Central memory CD8-positive, alpha-beta T cell (primary cell): ENCODE data around the gene STH.
A peak's percentile ranks its signal among the peaks of the same experiment; 100 is the strongest.

ENCODE experiments used
- ATAC-seq: fragments of 150-1000 bp; cut with Tn5 transposase; replicated peaks from 2 replicates; pipeline ENCODE4 v1.10.0; 2022; ENCODE audit warnings: mild to moderate bottlenecking, moderate FRiP score, moderate number of reproducible peaks; ENCODE audit not compliant: poor library complexity, severe bottlenecking; ENCODE audit errors: extremely low read depth
- DNase-seq, 2 donors: peaks; one replicate each; pipeline ENCODE4 v3.0.0; 2021; ENCODE audit warnings: low spot score in 2 of 2
- H3K27ac Mint-ChIP-seq: one replicate; pipeline ENCODE4 v1.8.0; 2022; ENCODE audit warnings: low read depth, mild to moderate bottlenecking, moderate library complexity, mixed read lengths
- H3K27me3 Mint-ChIP-seq: one replicate; pipeline ENCODE4 v1.8.0; 2022; ENCODE audit warnings: mixed read lengths
- H3K36me3 Mint-ChIP-seq: one replicate; pipeline ENCODE4 v1.8.0; 2022; ENCODE audit warnings: mild to moderate bottlenecking, moderate library complexity, mixed read lengths; ENCODE audit not compliant: insufficient read depth
- H3K4me1 Mint-ChIP-seq: one replicate; pipeline ENCODE4 v1.8.0; 2022; ENCODE audit warnings: mixed read lengths
- H3K4me3 Mint-ChIP-seq: one replicate; pipeline ENCODE4 v1.8.0; 2022; ENCODE audit warnings: mild to moderate bottlenecking, moderate library complexity, mixed read lengths
- H3K9me3 Mint-ChIP-seq: one replicate; pipeline ENCODE4 v1.8.0; 2022; ENCODE audit warnings: mixed read lengths

STH gene

DNA sequence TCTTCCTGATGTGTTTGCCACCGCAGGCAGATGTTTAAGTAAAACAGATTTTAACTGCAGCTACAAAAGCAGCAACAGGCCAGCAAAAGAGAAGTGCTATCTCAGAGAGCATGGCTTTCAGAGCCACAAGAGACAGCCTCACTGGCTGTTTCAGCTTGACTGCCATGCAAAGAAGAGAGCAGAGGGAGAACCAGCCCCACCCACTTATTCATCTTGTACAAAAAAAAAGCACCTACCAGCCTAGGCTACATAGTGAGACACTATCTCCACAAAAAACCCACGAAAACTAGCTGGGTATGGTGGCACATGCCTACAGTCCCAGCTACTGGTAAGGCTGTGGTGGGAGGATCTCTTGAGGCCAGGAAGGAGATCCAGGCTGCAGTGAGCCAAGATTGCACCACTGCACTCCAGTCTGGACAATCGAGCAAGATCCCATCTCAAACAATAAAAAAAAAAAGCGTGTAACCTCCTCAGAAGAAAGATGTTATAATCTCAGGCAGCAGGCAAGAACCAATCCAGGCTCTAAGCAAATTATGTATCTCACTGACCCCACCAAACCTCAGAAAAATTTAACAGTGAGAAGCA lies 30.0 kb downstream of the STH start:
- Mint-ChIP-seq H3K9me3 (no peaks in the 10 kb centered on the region), H3K36me3 (peaks cover 53% of the 10 kb centered on the region), H3K4me3 (no peak overlapping the region), H3K4me1 (peaks cover 43% of the 10 kb centered on the region), H3K27ac (peak overlapping the region; percentile 57), H3K27me3 (no peaks in the 10 kb centered on the region)
- DNase-seq (no peak), ATAC-seq (no peak)

DNA sequence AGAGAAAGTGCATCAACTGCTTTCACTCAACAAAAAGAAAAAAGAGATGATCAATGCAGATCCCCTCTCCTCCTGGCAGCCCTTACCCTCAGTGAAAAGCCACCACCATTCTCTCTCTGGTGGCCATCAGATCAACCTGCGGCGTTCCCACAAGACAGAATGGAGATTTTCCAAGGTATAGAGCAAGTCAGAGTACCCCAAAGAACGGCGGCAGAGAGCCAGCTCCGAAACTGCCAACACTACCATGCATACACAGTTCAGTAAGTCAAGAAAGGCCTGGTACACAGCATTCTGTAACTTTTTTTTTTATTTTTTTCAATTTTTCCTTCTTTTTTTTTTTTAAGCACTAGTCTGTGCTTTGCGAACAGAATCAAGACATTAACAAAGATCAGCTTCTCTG lies 30.6 kb downstream of the STH start:
- Mint-ChIP-seq H3K27me3 (no peaks in the 10 kb centered on the region), H3K27ac (peak overlapping the region; percentile 57), H3K4me1 (peaks cover 48% of the 10 kb centered on the region), H3K9me3 (no peaks in the 10 kb centered on the region), H3K36me3 (peaks cover 58% of the 10 kb centered on the region), H3K4me3 (no peak overlapping the region)
- no peak for DNase-seq
- no peak for ATAC-seq

DNA sequence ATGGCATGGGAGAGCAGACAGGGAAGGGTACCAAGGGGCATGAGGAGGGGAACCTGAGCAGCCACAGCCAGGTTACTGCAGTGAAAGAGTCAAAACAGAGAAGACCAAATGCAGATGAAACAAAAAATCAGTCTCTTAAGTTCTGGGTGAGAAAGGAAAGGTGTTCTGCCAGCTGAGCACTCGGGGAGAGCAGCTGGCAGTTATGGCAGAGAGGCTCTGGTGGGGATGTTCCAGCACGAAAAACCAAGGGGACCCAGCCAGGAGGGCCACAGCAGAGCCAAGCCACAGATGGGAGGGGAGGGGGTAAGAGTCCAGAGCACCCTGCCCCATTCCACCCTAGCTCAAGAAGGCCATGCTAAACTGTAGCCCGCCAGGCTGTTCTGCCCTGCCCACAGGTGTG lies 31.7 kb downstream of the STH start:
- H3K27ac Mint-ChIP-seq, result peak overlapping the region; percentile 57
- ATAC-seq (no peak), DNase-seq (no peak)

DNA sequence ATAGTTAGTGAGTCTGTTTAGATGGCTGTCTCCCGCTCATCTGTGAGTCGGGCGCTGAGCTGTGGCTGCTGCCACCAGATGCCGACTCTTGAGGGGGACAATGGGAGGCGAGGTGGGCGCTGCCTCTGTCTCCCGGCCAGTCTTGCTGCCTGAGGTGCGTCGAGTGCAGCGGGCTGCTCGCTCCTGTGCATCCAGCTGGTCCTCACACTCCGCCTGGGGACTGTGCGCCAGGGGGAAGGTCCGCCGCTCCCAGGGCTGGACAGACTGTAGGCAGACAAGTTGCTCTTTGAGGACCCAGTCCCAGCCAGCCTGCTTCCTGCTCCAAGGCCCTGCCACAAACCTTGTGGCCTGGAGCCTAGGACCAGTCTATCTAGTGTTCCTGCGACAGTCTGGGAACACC lies 32.4 kb downstream of the STH start:
- peak overlapping the region; percentile 57 for H3K27ac Mint-ChIP-seq
- H3K4me1 Mint-ChIP-seq, result peaks cover 42% of the 10 kb centered on the region
- no peak for ATAC-seq

More for the DNA sequence above, 31.7 kb downstream of the STH start:
- Mint-ChIP-seq H3K36me3 (peaks cover 67% of the 10 kb centered on the region), H3K27me3 (no peaks in the 10 kb centered on the region), H3K4me1 (peaks cover 45% of the 10 kb centered on the region), H3K4me3 (no peak overlapping the region), H3K9me3 (no peaks in the 10 kb centered on the region)

DNA sequence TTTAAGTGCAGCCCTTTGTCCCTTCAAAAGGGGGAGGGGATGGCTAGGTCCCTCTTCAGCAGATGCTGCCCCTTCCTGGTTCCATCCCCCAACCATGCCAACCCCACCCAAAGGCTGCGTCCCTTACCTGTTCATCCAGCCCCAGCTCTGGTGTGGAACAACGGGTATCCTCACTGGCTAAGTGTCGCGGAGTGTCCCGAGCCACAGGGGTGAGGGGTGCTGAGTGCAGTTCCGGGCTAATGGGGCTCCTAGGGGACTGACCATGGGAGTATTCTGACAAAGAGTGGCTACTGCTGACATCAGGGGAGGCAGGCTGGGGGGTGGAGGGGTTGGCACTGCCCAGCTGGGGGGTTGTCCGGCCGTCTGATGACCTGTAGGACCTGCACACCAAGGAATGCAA lies 32.9 kb downstream of the STH start:
- Mint-ChIP-seq H3K27me3 (no peaks in the 10 kb centered on the region), H3K4me3 (no peak overlapping the region), H3K4me1 (peaks cover 42% of the 10 kb centered on the region), H3K27ac (peak overlapping the region; percentile 57), H3K9me3 (no peaks in the 10 kb centered on the region), H3K36me3 (peaks cover 72% of the 10 kb centered on the region)
- ATAC-seq (no peak), DNase-seq (no peak)

More for the DNA sequence above, 32.4 kb downstream of the STH start:
- Mint-ChIP-seq H3K36me3 (peaks cover 68% of the 10 kb centered on the region), H3K4me3 (no peak overlapping the region), H3K27me3 (no peaks in the 10 kb centered on the region), H3K9me3 (no peaks in the 10 kb centered on the region)
- DNase-seq, result no peak

DNA sequence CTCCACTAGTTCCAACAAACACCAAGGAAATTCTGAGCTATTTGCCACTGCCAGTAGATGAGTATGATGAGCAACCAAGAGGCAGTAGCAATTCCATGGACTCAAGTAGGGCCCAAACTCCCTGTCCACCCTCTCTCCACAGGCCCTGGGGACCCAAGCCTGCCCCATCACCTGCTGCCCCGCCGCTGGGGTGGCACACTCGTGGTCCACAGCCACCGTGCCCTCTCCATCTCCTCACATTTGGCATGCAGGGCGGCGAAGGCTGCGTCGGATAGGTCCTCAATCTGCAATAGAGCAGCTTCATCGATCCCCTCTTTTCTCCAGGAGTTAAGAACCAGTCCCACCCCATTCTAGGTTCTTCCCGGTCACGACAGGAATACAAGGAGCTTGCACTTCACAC lies 33.9 kb downstream of the STH start:
- Mint-ChIP-seq H3K4me1 (peaks cover 36% of the 10 kb centered on the region), H3K9me3 (no peaks in the 10 kb centered on the region), H3K27me3 (no peaks in the 10 kb centered on the region), H3K27ac (peak overlapping the region; percentile 63), H3K36me3 (peaks cover 77% of the 10 kb centered on the region), H3K4me3 (no peak overlapping the region)
- no peak for DNase-seq
- ATAC-seq, result no peak

DNA sequence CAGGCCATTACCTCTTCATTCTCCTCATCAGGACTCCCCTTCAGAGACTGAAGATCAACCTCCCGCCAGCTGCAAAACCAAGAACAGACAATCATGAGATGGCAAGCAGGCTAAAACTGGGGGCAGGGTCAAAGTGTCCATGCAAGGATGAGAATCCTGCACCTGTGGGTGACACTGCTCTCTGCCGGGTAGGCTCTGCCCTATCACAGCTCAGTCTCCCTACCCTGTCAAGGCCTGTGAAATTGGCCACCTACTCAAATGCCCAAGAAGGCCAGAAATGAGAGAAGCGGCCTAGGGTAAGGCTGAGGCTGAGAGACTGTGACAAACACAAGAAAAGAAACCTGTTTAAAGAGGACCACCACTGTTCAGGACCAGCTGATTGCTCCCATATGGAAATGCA lies 34.3 kb downstream of the STH start:
- Mint-ChIP-seq H3K4me3 (no peak overlapping the region), H3K4me1 (peaks cover 38% of the 10 kb centered on the region), H3K27ac (peak overlapping the region; percentile 63), H3K27me3 (no peaks in the 10 kb centered on the region), H3K9me3 (no peaks in the 10 kb centered on the region), H3K36me3 (peaks cover 79% of the 10 kb centered on the region)
- DNase-seq (no peak), ATAC-seq (no peak)

DNA sequence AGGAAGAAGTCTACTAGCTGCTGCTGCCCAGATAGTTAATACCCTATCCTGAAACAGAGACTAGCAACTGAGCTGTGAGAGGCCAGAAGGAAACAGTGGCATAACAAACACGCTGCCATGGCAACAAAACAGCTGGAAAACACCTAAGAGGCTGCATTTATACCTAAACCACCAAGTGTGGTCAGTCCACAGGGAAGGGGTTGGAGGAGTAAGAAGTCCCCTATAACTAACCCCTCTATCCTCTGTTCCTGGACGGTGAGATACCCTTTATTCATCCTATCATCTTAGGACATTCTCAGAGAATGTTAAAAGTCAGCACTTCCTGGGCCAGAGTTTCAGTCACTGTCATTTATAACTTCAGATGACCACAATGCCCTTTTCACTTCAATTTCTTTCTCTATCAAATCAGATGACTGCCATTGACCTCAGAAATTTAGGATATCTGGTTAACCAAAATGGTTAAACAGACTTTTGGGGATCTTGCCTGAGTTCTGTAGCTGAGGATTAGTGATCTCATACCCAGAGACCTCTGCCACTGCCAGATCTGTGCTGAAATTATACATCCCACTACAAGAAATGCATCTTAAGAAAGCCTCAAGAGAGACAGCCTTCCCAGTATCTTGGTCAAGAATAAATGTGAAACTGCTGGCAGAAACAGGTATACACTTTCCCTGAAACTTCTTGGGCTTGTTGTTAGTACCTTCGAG lies 36.2 kb downstream of the STH start:
- H3K4me3 Mint-ChIP-seq, result no peak overlapping the region
- no peak for DNase-seq
- peaks cover 87% of the 10 kb centered on the region for H3K36me3 Mint-ChIP-seq
- H3K27me3 Mint-ChIP-seq, result no peaks in the 10 kb centered on the region
- H3K9me3 Mint-ChIP-seq, result no peaks in the 10 kb centered on the region
- peak overlapping the region; percentile 83 for H3K27ac Mint-ChIP-seq
- peak; percentile 73 for ATAC-seq
- H3K4me1 Mint-ChIP-seq, result peaks cover 26% of the 10 kb centered on the region

DNA sequence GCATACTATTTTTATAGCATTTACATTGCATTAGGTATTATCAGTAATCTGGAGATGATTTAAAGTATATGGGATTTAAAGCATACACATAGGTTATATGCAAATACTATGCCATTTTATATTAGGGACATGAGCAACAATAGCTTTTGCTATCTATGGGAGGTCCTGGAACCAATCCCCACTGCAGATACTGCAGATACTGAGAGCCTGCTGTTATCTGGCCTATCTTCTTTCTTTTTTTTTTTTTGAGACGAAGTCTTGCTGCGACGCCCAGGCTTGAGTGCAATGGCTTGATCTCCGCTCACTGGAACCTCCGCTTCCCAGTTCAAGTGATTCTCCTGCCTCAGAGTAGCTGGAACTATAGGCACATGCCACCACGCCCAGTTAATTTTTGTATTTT lies 37.4 kb downstream of the STH start:
- H3K9me3 Mint-ChIP-seq, result no peaks in the 10 kb centered on the region
- peaks cover 81% of the 10 kb centered on the region for H3K36me3 Mint-ChIP-seq
- H3K4me3 Mint-ChIP-seq, result no peak overlapping the region
- ATAC-seq (no peak), DNase-seq (no peak)
- H3K27me3 Mint-ChIP-seq, result no peaks in the 10 kb centered on the region
- H3K4me1 Mint-ChIP-seq, result peaks cover 23% of the 10 kb centered on the region
- no peak overlapping the region for H3K27ac Mint-ChIP-seq

DNA sequence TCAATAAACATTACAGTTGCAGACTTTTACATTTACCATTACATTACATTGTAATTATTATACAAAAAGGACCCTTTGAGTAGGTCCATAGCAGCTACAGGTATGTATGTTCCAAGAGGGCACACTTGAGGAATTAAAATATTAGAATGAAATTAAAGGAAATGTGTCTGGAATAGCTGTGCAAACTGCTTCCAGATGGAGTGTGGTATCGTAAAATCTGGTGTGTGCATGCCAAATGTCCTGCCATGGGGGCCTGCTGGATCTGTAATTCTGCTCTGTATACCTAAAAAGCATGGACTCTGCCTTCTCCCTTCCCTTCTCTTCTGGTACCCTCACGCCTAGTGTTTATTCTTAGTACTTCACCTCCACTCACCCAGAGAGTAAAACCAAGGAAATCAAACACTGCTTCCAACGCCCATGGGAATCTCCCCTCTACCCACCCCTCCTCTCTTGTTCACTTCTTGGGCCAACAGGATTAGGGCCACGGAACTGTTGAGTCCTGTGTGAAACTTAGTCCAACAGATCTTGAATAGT lies 38.7 kb downstream of the STH start:
- no peaks in the 10 kb centered on the region for H3K9me3 Mint-ChIP-seq
- DNase-seq (no peak), ATAC-seq (no peak)
- peaks cover 23% of the 10 kb centered on the region for H3K4me1 Mint-ChIP-seq
- H3K27ac Mint-ChIP-seq, result no peak overlapping the region
- no peaks in the 10 kb centered on the region for H3K27me3 Mint-ChIP-seq
- no peak overlapping the region for H3K4me3 Mint-ChIP-seq
- peaks cover 75% of the 10 kb centered on the region for H3K36me3 Mint-ChIP-seq

DNA sequence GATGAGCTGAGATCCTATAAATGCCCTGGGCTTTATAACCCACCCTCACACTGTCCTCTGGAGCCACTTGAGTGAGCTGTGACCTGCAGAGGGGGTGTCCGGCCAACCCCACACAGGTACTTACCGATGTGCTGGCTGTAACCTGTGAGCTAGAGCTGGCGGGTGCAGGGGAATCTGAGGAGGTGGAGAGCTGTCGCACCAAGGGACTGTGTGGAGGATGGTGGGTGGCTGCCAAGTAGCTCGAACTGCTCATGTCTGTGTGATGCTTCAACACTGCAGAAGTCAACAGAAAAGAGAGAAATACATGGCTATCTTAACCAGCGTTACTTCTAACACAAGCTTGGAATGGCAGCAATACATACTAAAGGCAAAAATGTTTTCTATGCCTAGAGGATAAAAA lies 39.4 kb downstream of the STH start:
- H3K27ac Mint-ChIP-seq, result no peak overlapping the region
- no peaks in the 10 kb centered on the region for H3K27me3 Mint-ChIP-seq
- peaks cover 70% of the 10 kb centered on the region for H3K36me3 Mint-ChIP-seq
- no peak overlapping the region for H3K4me3 Mint-ChIP-seq
- no peak for DNase-seq
- no peak for ATAC-seq
- H3K4me1 Mint-ChIP-seq, result peaks cover 23% of the 10 kb centered on the region
- no peaks in the 10 kb centered on the region for H3K9me3 Mint-ChIP-seq

DNA sequence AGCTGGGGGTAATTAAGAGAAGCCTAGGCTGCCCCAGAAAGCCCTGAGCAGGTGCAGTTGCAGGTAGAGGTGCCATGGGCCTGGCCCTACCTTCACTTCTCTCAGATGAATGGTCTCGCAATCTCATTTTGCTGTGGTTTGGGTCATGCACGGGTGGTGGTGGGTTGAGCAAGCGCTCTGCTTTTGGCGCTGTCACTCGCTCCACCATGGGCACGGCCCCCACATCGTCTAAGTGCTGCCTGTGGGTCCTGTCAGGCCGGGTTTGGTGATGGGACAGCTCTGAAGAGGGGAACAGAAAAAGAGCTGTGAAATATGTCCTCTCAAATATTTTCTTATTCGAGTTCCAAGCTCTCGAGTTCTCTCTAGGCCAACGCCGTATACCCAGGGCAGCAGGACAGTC lies 39.9 kb downstream of the STH start:
- no peak for ATAC-seq
- Mint-ChIP-seq H3K4me1 (peaks cover 27% of the 10 kb centered on the region), H3K4me3 (no peak overlapping the region), H3K36me3 (peaks cover 72% of the 10 kb centered on the region), H3K27ac (no peak overlapping the region), H3K9me3 (no peaks in the 10 kb centered on the region), H3K27me3 (no peaks in the 10 kb centered on the region)
- DNase-seq, result no peak

DNA sequence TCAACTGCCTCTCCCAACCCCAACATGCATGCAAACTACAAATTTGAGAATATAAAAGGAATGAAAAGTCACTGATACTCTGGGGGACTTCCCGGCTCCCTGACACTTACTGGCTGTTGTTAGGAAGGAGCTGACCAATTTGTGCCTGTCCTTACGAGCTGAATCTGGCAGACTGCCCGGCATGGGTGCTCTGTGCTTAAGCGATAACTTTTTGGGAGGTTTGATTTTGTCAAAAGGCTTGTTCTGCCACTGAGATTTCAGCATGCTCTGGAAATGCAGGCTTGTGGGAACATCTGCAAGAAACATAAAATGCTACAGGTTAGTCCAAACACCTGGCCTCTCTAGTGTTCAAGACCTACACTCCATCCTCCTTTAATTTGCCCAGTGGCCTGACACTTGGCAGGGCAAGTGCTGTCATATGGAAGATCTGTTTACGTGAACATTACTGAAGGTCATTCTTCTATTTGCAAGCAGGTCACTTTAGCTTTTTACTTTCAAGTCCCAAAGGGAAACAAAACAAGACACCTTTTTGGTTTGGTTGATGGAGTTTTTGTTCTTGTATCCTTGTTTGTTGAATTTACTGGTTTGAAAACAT lies 40.6 kb downstream of the STH start:
- Mint-ChIP-seq H3K4me1 (peaks cover 28% of the 10 kb centered on the region), H3K27me3 (no peaks in the 10 kb centered on the region), H3K4me3 (no peak overlapping the region), H3K36me3 (peaks cover 69% of the 10 kb centered on the region), H3K9me3 (no peaks in the 10 kb centered on the region), H3K27ac (peak overlapping the region; percentile 62)
- DNase-seq (no peak), ATAC-seq (no peak)
